ENCODE data around the gene NCF1. TPM values are rescaled to one million over a fixed set of nuclear protein-coding genes. Genes with fewer than 3 reads are reported as not detected.
"Not testable (repeated sequence)": the region's sequence is repeated elsewhere in the genome, so short reads cannot be mapped to it uniquely, and the experiment has no call there.

The NCF1 gene
- total RNA-seq (2014; rRNA removed; shearing (Covaris generic)) = not detected in 2 replicates

GRCh38 chr7:74773760-74774750 lies at the start of gene NCF1:
Gene NCF1 (plus strand): TSS chr7:74774011. CDS start chr7:74774032, 21 bp downstream.
- DNase-seq (ENCODE audit: low read depth in 1 of 2, low spot score in 2 of 2); H3K4me3 ChIP-seq; H3K27me3 ChIP-seq (replicated peaks); H3K9me3 ChIP-seq (replicated peaks); H3K4me1 ChIP-seq (replicated peaks); H3K27ac ChIP-seq; H3K36me3 ChIP-seq: not testable (repeated sequence)

DNA sequence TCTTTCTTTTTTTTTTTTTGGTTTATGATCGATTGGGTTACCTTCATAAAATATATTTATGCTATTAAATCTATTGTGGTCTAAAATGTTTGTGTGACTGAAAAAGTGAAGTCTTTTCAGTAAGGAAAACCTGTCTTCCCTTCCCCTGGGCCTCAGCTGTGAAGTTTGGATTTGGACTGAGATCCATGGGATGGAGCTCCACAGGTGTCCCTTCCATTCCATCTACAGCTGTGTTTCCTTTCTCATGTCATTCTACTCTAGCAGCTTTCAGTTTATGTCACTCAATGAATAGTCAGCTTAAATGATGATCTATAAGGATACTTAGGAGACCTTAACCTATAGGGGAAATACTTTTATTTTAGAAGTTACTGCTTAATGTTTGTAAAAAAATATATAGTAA lies 48.0 kb upstream of the NCF1 start:
- Histone ChIP-seq H3K4me3 (no peak overlapping the region), H3K9me3 (replicated peaks) (no peaks in the 10 kb centered on the region), H3K27ac (no peak overlapping the region), H3K27me3 (replicated peaks) (no peaks in the 10 kb centered on the region), H3K4me1 (replicated peaks) (no peaks in the 10 kb centered on the region), H3K36me3 (peaks cover 25% of the 10 kb centered on the region)
- no peak for DNase-seq (ENCODE audit: low read depth in 1 of 2, low spot score in 2 of 2)

- no peak overlapping the region for H3K27ac ChIP-seq
- H3K4me3 ChIP-seq = no peak overlapping the region
Measured at GRCh38 chr7:74726309-74727101, 47.3 kb upstream of the NCF1 start.

GRCh38 chr7:74728686-74729085 lies 45.1 kb upstream of the NCF1 start:
- not testable (repeated sequence) for H3K27me3 ChIP-seq (replicated peaks); H3K4me1 ChIP-seq (replicated peaks); H3K27ac ChIP-seq; DNase-seq (ENCODE audit: low read depth in 1 of 2, low spot score in 2 of 2); H3K4me3 ChIP-seq; H3K9me3 ChIP-seq (replicated peaks)
- H3K36me3 ChIP-seq = peaks cover 10% of the 10 kb centered on the region; the same call in 1 of the 2 replicates

More at GRCh38 chr7:74726309-74727101, 47.3 kb upstream of the NCF1 start:
- Histone ChIP-seq H3K27me3 (replicated peaks) (no peaks in the 10 kb centered on the region), H3K4me1 (replicated peaks) (no peaks in the 10 kb centered on the region), H3K9me3 (replicated peaks) (no peaks in the 10 kb centered on the region), H3K36me3 (peaks cover 21% of the 10 kb centered on the region)
- DNase-seq (ENCODE audit: low read depth in 1 of 2, low spot score in 2 of 2) = no peak

GRCh38 chr7:74730186-74730585 lies 43.6 kb upstream of the NCF1 start:
- H3K27me3 ChIP-seq (replicated peaks); H3K27ac ChIP-seq; H3K4me1 ChIP-seq (replicated peaks); H3K4me3 ChIP-seq; DNase-seq (ENCODE audit: low read depth in 1 of 2, low spot score in 2 of 2); H3K36me3 ChIP-seq; H3K9me3 ChIP-seq (replicated peaks): not testable (repeated sequence)

DNA sequence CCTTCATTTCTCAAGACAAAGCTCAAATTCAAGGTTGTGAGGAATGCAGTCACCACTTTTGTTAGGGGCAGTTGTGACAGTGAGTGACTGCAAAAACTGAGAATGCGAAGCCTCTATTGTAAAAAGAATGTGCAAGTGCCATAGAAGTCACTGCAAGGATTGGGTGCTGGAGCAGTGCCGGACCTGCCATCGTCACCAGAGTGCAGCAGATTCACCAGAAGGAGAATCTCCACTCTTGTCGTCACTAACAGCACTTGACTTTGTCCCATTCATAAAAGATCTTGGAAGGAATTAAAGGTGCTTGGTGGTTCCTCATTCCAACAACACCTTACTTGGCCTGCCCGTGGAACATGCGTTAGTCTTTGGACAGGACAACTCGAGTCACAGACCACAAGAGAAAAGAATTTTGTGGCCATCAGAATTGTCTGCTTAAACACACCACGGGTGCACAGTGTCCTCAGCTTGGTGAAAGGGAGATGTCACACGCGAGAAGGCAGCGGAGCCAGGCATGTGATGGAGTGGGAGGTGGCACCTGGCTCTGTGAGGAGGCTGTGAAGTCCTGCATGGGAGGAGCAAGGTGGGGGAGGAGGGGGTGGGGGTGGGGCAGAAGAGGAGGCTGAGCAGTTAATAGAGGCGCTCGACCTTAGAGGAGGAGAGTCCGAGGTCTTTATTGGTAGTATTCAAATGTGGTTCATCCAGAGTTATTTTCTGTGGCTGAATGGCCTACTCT lies 33.7 kb upstream of the NCF1 start:
- H3K4me3 ChIP-seq; H3K36me3 ChIP-seq; H3K27ac ChIP-seq; H3K4me1 ChIP-seq (replicated peaks); H3K9me3 ChIP-seq (replicated peaks); H3K27me3 ChIP-seq (replicated peaks); DNase-seq (ENCODE audit: low read depth in 1 of 2, low spot score in 2 of 2): not testable (repeated sequence)

- not testable (repeated sequence) for H3K9me3 ChIP-seq (replicated peaks); H3K4me1 ChIP-seq (replicated peaks); DNase-seq (ENCODE audit: low read depth in 1 of 2, low spot score in 2 of 2); H3K27ac ChIP-seq; H3K4me3 ChIP-seq; H3K36me3 ChIP-seq; H3K27me3 ChIP-seq (replicated peaks)
Measured at GRCh38 chr7:74743936-74744557, 29.8 kb upstream of the NCF1 start.

- H3K4me1 ChIP-seq (replicated peaks); H3K27me3 ChIP-seq (replicated peaks); H3K9me3 ChIP-seq (replicated peaks); DNase-seq (ENCODE audit: low read depth in 1 of 2, low spot score in 2 of 2); H3K36me3 ChIP-seq; H3K27ac ChIP-seq; H3K4me3 ChIP-seq: not testable (repeated sequence)
Measured at GRCh38 chr7:74753921-74754482, 19.8 kb upstream of the NCF1 start.

DNA sequence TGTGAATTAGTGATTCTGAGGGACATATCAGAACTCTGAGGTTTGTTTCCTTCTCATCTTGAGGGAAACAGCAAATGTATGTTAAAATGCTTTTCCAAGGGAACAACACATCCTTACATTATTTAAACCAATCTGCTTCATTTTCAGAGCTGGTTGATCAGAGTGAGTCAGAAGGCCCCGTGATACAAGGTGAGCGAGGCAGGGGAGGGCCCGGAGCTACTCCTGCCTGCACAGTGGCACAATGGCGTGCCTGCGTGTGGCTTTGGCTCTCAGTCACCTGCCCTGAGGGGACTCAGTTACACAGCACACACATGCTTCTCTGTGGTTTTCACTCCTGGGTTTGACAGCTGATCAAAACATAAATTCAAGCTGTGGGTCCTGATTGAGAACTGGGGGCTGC lies 17.1 kb upstream of the NCF1 start:
- DNase-seq (ENCODE audit: low read depth in 1 of 2, low spot score in 2 of 2); H3K36me3 ChIP-seq; H3K4me3 ChIP-seq; H3K4me1 ChIP-seq (replicated peaks); H3K27me3 ChIP-seq (replicated peaks); H3K27ac ChIP-seq; H3K9me3 ChIP-seq (replicated peaks): not testable (repeated sequence)

GRCh38 chr7:74758268-74758667 lies 15.5 kb upstream of the NCF1 start:
- not testable (repeated sequence) for DNase-seq (ENCODE audit: low read depth in 1 of 2, low spot score in 2 of 2); H3K27ac ChIP-seq; H3K27me3 ChIP-seq (replicated peaks); H3K36me3 ChIP-seq; H3K4me3 ChIP-seq; H3K4me1 ChIP-seq (replicated peaks); H3K9me3 ChIP-seq (replicated peaks)

- H3K27me3 ChIP-seq (replicated peaks) = not testable (repeated sequence)
Measured at GRCh38 chr7:74758982-74759381, 14.8 kb upstream of the NCF1 start.

DNA sequence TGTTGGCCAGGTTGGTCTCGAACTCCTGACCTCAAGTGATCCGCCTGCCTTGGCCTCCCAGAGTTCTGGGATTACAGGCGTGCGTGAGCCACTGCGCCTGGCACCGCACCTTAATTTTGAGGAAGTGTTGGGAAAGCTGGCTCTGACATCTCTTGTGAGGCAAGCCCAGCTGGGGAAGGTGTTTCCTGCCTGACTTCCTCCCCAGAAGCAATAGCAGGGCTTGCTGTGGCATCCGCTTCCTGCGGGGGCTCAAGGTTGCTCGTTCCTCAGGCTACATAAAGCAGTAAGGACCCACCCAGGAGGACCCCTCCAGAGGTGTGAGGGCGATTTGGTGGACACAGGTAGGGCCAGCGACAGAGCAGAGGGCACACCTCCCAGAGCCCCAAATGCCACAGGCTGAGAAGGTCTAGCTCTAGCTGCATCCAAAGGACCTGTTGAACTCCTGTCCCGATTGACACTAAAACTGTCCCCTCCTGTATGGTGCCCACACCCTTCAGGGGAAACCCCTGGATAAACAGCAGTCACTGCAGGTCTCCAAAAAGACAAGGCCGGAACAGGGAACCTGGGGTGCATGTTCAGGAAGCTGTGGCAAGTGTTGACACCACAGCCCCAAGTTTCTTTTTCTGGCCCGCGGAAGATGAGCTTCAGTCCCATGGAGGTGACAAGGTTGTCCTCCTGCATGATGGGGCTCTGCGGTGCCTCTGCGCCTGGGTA lies 8.4 kb upstream of the NCF1 start:
- not testable (repeated sequence) for DNase-seq (ENCODE audit: low read depth in 1 of 2, low spot score in 2 of 2); H3K27ac ChIP-seq; H3K27me3 ChIP-seq (replicated peaks); H3K36me3 ChIP-seq; H3K4me1 ChIP-seq (replicated peaks); H3K9me3 ChIP-seq (replicated peaks); H3K4me3 ChIP-seq

More at GRCh38 chr7:74758982-74759381, 14.8 kb upstream of the NCF1 start:
- not testable (repeated sequence) for H3K4me1 ChIP-seq (replicated peaks); H3K36me3 ChIP-seq; DNase-seq (ENCODE audit: low read depth in 1 of 2, low spot score in 2 of 2); H3K4me3 ChIP-seq; H3K9me3 ChIP-seq (replicated peaks); H3K27ac ChIP-seq
